22Rv1 (cell line): ENCODE data around the gene HAX1.

Source experiments
- ZFX ChIP-seq: fragments of 450-650 bp; IDR thresholded peaks from 2 replicates; pipeline ENCODE4 v1.6.1; 2017; ENCODE audit warnings: antibody characterized with exemption, borderline replicate concordance
- TF ChIP-seq, protein P1 (sequence below): fragments of 450-650 bp; IDR thresholded peaks from 2 replicates; pipeline ENCODE4 v1.5.1; 2017; ENCODE audit warnings: mild to moderate bottlenecking

DNA sequence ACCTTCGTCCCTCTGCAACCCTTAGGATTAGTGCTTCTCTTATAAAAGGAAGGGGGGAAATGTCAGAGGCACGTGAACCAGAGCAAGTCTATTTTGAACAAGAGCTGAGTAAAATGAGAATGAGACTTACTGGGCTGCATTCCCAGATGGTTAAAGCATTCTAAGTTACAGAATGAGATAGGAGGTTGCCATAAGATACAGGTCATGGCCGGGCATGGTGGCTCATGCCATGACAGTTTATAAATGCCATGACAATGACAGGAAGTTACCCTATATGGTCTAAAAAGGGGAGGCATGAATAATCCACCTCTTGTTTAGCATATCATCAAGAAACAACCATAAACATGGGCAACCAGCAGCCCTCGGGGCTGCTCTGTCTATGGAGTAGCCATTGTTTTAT is 46.0 kb downstream of the HAX1 start:
- TF ChIP-seq, protein P1, sequence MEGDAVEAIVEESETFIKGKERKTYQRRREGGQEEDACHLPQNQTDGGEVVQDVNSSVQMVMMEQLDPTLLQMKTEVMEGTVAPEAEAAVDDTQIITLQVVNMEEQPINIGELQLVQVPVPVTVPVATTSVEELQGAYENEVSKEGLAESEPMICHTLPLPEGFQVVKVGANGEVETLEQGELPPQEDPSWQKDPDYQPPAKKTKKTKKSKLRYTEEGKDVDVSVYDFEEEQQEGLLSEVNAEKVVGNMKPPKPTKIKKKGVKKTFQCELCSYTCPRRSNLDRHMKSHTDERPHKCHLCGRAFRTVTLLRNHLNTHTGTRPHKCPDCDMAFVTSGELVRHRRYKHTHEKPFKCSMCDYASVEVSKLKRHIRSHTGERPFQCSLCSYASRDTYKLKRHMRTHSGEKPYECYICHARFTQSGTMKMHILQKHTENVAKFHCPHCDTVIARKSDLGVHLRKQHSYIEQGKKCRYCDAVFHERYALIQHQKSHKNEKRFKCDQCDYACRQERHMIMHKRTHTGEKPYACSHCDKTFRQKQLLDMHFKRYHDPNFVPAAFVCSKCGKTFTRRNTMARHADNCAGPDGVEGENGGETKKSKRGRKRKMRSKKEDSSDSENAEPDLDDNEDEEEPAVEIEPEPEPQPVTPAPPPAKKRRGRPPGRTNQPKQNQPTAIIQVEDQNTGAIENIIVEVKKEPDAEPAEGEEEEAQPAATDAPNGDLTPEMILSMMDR = no peak
- TF ChIP-seq ZFX = no peak
